Inflammatory macrophage treated with lipopolysaccharide for 4 hours (primary cell): ENCODE data around the gene THSD7A.
"Not testable (repeated sequence)": the region's sequence is repeated elsewhere in the genome, so short reads cannot be mapped to it uniquely, and the experiment has no call there.

Experiments used
- DNase-seq: peaks from one replicate; pipeline ENCODE4 v3.0.0-alpha.2; 2020

THSD7A gene

DNA sequence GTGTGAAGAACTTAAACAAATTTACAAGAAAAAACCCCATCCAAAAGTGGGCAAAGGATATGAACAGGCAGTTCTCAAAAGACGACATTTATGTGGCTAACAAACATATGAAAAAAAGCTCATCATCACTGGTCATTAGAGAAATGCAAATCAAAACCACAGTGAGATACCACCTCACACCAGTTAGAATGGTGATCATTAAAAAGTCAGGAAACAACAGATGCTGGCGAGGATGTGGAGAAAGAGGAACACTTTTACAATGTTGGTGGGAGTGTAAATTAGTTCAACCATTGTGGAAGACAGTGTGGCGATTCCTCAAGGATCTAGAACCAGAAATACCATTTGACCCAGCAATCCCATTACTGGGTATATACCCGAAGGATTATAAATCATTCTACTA lies 388.1 kb downstream of the THSD7A start:
- not testable (repeated sequence) for DNase-seq

DNA sequence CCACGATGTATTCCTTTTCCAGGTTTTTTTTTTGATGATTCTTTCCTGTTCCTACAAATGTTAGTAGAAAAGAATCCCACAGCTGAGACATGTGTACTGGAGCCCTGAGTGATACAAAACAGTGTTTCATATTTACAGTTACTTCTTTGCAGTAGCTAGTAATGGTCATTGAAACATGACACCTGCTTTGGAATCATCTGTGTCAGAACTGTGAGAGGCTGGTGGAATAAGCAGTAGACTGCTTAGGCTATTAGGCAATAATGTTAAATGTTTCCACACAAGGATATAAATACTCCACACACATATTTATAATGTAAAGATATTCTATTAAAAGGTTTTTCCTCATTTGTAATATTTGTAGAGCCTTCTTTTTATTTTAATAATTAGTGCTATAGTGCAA lies 394.0 kb downstream of the THSD7A start:
- no peak for DNase-seq

DNA sequence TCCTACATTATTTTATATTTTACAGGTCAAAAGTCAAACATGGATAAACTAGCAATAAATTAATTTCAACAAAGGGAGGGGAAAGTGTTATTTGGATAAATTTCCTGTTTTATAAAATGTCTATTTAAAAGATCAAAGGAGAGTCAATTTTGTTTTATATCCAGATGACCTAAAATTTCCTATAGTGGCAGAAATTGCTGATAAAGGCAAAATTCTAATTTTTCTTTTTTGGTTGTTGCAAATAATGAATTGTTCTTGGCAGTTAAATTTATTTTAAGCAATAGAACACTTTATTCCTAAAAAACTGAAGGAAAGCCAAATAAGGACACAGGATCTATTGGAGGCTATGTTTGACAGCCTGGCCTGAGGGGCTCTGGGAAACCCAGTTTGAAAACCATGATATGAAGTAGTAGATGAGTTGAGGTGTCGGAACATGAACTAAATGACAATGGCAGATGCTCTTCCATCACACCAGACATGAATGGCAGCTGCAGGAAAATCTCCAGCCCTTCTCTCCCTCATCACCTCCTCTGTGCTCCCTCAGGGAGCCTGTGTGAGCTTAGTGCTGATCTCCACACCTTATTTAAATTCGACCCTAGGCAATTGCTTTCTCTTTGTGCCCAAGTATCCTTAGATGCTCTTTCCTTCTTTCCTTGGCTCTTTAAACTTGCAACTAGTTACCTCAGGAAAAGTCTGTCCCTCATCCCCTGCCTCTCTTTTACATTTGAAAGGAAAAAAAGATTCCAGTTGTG lies 395.0 kb downstream of the THSD7A start:
- no peak for DNase-seq

DNA sequence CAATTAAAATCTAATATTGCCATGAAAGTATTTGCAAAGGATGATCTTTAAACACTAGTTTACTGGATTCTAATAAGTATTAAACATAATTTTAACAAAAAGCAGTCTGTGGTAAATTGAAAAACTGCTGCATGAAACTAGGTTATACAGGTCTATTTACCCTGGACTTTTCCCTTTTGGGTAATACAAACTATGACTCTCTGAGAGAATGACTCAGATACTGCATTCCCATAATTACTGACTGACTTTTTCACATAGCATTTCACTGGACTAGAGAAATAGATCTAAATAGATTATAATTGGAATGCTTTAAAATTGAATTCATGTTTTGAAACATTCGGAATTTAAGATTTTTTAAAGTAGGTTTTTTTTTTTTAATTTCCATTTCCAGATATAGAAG lies 395.7 kb downstream of the THSD7A start:
- no peak for DNase-seq

DNA sequence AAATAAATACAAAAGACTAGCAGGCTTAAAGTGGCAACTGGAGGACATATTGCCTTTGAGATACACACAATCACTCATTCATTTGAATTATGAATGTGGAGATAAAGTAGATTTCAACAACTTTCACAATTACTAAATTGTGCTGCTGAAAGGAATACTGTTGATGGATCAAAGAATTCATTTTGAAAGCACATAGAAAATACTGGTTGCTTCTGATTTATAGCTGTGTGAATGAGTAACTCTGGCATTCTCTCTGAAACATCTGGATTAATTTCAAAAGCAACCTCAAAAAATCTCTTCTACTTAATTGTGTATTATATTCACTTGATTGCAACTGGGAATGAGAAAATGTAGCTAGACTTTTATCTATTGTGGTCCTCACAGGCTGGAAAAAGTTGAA lies 397.6 kb downstream of the THSD7A start:
- no peak for DNase-seq

DNA sequence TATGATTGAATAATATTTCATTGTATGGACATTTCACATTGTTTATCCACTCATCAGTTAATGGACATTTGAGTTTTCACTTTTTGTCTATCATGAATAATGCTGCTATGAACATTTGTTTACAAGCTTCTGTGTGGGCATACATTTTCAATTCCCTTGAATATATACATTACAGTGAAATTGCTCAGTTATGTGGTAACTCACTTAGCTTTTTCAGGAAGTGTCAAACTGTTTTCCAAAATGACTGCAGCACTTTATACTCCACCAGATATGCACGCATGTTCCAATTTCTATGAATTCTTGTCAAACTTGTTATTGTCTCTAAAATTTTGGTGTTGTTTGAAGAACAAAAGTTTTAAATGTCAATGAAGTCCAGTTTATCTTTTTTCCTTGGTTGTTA lies 401.2 kb downstream of the THSD7A start:
- DNase-seq, result peak; percentile 60

DNA sequence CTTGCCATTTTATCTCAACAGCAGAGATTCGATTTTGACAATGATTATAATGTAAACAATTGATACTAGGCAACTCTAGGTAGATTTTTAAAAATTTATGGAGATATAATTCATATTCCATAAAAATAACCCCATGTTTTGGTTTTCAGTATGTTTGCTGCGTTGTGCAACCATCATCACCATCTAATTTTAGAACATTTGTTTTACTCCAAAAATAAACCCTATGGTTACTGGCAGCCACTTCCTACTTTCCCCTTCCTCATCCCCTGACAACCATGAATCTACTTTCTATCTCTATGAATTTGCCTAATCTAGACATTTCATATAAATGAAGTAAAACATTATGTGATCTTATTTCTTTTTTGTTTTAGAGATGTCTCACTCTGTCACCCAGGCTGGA lies 401.9 kb downstream of the THSD7A start:
- peak; percentile 59 for DNase-seq

DNA sequence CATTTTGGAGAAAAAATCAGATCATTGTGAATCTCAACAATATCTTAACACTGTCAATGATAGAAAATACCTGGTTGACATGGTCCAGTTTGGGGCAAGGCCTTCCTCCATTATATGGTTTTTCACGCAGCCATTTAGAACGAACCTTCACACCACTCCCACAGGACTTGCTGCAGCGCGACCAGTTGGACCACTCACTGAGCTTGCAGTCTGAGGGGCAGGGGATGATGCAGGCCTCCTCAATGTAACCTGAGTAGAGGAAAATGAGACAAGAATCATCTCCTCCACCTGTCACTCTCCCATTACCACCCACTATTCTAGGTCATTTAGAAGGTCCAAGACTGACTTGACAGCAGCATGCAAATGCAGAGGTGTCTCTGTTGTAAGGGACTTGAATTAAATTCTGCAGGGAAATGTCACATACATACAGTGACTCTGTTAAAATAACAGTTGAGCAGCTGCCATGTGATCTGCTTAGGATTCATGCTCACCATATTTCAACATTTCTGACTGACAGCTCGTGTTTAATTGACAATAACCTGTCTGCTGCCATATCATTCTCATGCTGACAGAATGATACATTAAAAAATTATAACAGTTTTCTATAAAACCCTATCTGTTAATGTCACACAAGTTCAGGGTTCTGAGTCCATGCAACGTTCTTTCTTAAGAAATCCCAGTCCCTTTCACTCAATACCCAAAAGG lies 403.0 kb downstream of the THSD7A start:
- peak; percentile 12 for DNase-seq

DNA sequence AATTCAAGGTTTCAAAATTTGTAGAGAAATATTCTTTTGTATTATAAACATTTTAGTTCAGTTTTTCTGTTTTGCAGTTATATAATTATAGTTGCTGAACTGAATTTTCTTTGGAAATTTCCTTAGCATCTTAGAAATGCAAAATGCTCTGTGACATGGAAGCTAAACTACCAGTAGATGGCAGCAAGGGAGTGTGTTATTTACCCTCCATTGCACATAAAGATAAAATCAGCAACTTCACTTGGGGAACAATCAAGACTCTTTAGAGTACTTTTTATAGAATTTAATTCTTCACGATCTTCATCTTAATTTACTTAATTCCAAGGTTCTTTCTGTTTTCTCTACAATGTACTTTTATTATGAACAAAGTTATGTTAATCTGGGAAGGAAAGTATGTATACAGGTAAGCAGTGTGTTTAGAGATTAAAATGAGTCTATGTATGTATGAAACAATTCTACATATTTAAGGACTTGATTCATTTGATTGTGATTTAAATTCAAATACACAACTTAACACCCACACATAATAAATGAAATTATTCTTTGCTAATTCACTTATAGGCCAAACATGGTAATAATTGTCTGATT lies 404.2 kb downstream of the THSD7A start:
- DNase-seq, result peak; percentile 66

DNA sequence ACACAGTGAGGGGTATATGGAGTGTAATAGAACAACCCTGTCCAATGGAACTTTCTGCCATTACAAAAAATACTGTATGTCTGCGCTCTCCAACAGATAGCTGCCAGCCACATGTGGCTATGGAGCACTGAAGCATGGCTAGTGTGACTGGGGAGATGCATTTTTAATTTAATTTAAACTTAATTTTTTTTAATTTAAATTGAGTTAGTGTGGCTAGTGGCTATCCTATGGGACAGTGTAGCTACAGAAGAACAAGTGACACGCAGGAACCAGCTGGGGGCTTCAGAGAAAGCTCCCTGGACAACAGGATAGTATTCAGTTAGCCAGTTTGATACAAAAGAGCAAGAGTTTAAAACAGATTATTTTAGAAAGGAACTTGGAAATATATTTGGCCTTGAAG lies 408.0 kb downstream of the THSD7A start:
- no peak for DNase-seq

DNA sequence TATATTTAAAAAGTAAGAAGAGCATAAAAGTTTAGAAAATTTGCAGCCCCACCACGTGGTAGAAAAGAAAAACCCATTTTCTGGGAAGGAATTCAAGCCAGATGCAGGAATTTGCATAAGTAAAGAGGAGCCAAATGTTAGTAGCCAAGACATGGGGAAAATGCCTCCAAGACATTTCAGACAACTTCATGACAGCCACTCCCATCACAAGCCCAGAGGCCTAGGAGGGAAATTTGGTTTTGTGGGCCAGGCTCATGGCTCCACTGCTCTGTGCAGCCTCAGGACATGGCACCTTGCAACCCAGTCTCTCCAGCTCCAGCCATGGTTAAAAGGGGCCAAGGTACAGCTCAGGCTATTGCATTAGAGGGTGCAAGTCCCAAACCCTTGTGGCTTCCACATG lies 411.9 kb downstream of the THSD7A start:
- no peak for DNase-seq

DNA sequence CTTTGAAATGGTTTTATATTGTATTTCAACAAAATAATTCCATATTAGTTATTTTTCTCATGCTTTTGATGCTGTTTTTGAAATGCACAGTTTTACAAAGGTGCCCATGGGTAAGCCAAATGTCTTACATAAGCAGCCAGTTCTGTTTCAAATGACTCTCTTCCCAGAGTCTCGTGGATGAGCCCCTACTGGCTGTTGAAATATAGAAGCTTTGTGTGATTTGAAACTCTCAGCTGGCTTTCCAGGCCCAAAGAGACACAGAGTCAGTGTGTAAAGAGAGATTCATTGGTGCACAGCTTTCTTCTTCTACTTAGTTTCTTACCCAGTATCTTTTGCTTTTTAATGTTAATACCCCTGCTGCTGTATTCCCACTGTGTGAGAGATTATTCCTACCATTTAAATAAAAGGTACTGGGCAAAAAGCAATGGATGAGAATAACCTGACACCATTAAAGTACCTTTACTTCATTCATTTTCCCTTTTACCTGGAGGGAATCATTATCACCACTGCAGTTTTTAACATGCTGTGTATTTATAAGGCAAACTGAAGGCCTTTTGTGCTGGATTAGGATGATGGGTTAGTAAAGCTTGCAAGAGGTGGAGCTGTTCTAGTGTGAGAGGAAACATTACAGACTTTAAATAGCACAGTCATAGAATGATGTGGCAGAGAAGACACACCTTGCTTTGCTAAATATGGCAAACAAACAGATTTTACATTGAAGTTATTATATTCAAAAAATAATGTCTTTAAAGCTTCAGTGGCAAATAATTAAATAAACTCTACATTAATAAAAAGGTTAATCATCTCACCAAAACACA lies 415.1 kb downstream of the THSD7A start:
- DNase-seq, result no peak

DNA sequence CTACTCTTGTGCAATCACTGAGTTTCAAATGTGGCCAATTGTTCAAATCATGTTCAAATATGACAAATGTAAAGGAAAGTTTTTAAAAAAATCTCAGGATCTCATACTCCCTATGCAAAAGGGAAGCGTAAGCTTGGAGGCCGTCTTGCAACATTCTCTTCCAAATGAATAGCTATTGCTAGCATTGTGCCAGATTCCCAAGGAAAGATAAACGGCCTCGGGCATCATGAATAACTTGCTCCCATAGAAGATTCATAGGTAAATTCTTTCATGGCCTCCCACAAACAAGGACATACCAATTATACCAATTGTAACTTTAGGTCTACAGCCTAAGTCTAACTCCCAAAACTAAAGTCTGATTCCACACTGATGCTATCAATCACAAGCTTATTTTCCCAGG lies 416.9 kb downstream of the THSD7A start:
- DNase-seq, result no peak

DNA sequence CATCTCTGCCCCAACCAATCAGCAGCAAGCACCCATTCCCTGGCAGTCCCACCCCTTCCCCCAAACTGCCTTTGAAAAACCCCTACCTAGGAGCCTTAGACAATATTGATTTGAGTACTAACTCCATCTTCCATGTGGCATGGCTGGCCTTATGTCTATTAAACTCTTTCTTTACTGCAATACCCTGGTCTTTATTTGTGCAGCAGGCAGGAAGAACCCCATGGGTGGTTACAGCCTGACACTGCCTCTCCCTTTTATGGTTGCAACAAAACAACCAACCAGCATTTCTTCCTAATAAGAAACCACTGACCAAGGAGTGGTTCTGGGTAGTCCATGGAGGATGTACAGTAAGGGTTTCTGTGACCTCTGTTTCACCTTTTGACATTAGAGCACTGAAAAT lies 418.1 kb downstream of the THSD7A start:
- DNase-seq, result no peak

DNA sequence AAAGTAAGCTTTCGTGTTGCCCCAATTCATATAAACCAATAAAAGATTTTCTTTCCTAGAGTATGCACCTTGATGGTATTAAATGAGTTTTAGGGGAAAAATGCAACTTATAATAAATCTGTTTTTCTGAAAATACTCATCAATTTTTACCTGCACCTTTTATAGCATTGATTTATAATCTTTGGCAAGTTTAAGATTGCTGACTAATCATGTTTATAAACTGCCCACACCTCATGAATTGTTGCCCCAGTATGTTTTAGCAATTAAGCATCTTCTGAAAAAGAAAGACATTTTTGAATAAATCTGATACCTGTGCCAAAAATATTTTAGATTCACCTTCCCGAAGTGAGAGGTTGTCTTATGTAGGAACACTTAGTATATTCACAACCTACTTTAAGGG lies 420.0 kb downstream of the THSD7A start:
- DNase-seq, result no peak

DNA sequence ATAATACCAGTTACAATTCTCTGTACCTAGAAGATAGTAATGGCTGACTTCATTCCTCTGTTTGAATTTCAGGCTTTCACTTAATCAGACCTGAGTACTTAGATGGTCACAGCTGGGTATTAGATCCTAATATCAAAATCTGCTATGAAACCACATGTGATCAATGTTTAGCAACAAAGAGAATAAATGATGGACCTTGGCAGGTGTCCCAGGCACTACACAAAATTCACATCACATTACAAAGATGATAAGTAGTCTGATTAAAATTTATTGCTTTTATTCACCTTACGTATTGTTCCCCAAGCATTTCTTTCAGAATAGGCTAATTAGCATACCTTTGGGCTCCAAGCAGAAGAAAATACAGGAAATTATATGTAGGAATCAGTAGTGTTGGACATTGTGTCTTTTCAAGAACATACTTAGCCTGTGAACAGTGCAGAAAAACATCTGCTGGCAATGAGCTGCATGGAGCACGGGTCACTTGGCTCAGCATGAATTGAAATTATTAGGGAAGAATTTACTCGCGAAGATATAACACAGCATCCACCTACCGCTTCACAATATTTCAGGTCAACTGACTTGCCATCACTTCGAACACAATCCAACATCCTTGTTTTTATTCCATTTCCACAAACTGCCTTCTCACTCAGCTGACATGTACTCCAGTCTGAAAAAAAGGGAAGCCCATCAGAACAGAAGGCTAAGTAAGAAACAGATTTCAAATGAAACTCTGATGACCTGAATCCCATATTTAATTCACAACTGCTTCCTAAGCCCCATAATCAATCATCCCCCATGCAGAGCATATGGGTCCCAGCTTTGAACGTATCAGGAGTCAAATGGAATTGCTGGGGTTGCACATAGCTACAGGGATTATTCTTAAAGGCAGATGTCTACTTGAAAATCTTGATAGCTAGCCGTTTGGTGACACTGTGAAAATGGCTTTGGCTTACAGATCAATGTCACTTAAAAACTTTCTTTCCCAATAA lies 421.0 kb downstream of the THSD7A start:
- no peak for DNase-seq

DNA sequence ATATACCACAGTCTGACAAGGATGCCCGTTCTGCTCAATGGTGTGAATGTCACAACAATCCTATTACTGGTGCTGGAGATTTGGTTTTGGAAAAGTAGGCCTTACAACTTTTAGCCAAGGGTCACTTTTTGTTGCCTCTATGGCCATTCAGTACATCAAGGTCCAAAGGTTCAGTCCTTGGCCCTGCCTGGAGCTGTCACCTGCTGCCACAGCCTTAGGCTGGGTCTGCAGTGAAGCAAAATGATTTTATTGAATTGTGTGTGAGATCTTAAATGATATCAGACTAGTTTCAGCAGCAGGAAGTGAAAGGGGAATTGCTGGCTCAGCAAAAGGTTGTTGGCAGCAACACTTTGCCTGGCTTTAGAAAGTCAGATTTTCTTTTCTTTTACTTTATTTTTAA lies 427.6 kb downstream of the THSD7A start:
- DNase-seq, result peak; percentile 2

DNA sequence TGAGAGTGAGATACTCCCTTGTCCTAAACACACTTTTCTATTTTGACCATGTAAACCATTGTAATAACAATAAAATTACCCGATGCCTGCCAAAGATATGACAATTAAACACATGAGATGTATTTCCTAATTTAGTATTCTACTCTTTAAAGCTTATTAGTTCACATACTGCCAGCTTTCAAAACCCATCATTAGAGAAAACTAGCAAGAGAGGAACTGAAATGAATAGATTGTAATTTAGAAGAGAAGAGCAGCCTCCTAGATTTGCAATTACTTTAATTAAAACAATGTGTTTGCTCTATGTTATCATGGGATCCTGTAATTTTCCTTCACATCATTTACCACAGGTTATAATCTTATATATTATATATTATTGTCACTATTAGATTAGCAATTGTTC lies 428.2 kb downstream of the THSD7A start:
- no peak for DNase-seq

DNA sequence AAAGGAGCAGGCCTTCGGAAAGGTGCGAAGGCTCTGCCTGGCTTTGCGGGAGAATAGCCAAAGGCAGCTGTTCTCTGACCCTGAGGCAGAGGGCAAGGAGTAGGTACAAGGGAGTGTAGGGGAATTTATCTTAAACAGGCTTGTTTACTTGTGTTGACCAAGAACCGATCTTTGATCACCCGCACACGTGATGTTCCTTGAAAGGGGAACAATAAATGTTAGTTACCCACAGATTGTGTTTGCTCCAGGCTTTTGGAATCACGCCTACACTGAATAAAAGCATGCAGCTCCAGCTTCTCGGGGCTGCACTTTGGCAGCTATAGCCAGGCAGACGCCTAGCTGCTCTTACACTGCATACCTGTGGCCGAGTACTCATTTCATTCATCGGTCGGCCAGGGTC lies 437.6 kb downstream of the THSD7A start:
- no peak for DNase-seq

DNA sequence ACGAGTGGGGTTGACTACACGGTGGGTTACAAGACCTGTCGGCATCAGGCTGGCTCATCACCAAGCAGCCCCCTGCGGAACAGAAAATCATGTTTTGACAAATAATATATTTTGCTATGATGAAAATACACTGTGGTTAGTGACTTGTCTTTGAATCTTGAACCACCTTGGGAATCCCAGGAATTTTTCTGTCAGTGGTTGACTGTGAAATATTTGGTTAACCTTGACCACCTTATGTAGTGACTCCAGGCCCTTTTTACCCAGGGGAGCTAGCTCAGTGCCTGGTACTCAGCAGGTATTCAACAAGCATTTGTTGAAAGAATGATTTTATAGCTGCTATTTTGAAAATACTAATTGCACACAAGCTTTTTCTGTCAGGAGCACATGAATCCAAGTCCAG lies 452.4 kb downstream of the THSD7A start:
- DNase-seq, result no peak

DNA sequence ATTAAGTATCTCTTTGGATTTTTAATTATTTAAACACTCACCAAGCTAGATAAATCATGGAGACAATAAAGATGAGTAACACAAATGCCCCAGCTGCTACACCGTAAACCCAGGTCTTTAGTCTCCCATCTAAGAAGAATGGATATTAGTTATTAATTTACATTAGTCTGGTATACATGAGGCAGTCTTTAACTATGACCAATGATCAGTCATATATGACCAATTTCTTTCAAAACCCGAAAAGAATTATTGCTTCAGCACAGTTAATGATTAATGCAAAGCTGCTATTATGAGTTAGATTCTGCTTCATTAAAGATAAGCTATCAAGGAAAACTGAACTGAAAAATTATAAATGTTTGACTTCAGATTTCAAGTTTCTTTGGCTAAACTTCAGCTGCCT lies 455.5 kb downstream of the THSD7A start:
- DNase-seq, result no peak

DNA sequence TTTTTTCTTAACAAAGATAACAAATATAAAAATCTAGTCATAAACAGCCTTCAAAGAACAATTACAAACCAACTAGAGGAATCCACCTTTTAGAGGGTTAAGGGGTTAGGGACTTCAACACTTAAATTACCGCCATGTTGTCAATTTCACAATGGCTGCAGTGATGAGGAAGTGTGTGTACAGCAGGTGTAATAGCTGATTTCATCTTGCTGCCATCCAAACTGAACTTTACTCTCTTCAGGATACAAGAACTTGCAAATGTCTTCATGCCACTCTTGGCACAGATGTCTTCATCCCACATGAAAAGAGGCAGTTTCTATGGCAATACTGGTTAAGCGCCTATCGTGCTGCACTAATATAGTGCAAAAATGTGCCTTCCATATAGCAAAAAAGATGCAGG lies 457.4 kb downstream of the THSD7A start:
- no peak for DNase-seq
